Measurements from ENCODE around the gene HSPB1.

DNA sequence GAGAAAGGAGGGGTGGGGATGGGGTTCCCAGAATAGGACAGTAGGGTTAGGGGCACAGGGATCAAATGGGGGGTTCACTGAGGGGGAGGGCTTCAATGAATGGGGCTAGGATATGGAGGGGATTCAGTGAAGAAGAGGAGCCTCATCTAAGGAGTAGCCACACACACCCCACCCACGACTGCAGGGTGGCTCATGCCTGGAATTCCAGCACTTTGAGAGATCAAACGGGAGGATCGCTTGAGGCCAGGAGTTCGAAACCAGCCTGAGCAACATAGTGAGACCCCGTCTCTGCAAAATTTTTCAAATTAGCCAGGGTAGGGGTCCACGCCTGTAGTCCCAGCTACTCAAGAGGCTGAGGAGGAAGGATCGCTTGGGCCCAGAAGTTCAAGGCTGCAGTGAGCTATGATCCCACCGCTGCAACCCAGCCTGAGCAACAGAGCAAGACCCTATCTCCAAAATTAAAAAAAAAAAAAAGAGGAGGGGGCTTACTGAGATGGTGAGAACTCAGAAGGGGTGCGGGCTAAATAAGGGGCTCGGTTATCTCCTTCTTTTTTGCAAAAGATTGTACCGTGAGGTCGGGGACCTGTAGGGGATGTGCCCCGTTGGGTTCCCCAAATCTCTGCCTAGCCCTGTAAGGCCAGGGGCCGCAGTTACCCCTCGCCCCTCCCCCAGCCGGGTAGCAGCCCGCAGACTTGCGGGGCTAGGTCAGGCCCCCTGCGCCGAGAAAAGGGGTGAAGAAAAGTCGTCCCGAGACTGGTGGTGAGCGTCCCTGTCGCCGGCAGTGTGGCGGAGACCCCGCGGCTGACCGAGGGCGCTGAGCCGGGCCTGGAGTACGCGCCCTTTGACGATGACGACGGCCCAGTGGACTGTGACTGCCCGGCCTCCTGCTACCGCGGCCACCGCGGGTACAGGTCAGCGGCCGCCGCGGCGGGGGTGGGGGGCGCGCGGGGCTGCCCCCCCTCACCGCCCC, 43.1 kb upstream of the HSPB1 start:
- TF ChIP-seq EP300 (IDR thresholded peaks at IDR 0.05; ENCODE audit: borderline replicate concordance): no peak
- TF ChIP-seq RAD21 (IDR thresholded peaks at IDR 0.05; ENCODE audit: low read depth): no peak
- no peak for TF ChIP-seq TAF1 (IDR thresholded peaks at IDR 0.05; ENCODE audit: low read depth)
